ENCODE results near the gene NR1I3. TPM values are rescaled to one million over a fixed set of nuclear protein-coding genes. Genes with fewer than 3 reads are reported as not detected.
"Not testable (repeated sequence)": the region's sequence is repeated elsewhere in the genome, so short reads cannot be mapped to it uniquely, and the experiment has no call there.

NR1I3 gene
- polyA plus RNA-seq (ENCODE audit: insufficient read length) = 0.83 TPM

- DNase-seq (ENCODE audit: low read depth) = no peak
Measured at GRCh38 chr1:161238039-161238473, at the start of gene NR1I3. Gene NR1I3, minus strand, starts transcription at chr1:161238203. Its CDS starts 1,638 bp downstream, at chr1:161236565.

- DNase-seq (ENCODE audit: low read depth) = no peak
Measured at GRCh38 chr1:161287482-161288054, 49.6 kb upstream of the NR1I3 start.

GRCh38 chr1:161285521-161285920, 47.5 kb upstream of the NR1I3 start:
- DNase-seq (ENCODE audit: low read depth) = no peak

GRCh38 chr1:161285113-161285512, 47.1 kb upstream of the NR1I3 start:
- no peak for DNase-seq (ENCODE audit: low read depth)

- no peak for DNase-seq (ENCODE audit: low read depth)
Measured at GRCh38 chr1:161282991-161283390, 45.0 kb upstream of the NR1I3 start.

- no peak for DNase-seq (ENCODE audit: low read depth)
Measured at GRCh38 chr1:161274874-161275273, 36.9 kb upstream of the NR1I3 start.

GRCh38 chr1:161273402-161273801, 35.4 kb upstream of the NR1I3 start:
- DNase-seq (ENCODE audit: low read depth) = no peak

- DNase-seq (ENCODE audit: low read depth) = no peak
Measured at GRCh38 chr1:161267321-161267720, 29.3 kb upstream of the NR1I3 start.

- no peak for DNase-seq (ENCODE audit: low read depth)
Measured at GRCh38 chr1:161266836-161267235, 28.8 kb upstream of the NR1I3 start.

- DNase-seq (ENCODE audit: low read depth) = no peak
Measured at GRCh38 chr1:161266202-161266601, 28.2 kb upstream of the NR1I3 start.

- DNase-seq (ENCODE audit: low read depth) = no peak
Measured at GRCh38 chr1:161265305-161265704, 27.3 kb upstream of the NR1I3 start.

GRCh38 chr1:161261261-161262235, 23.5 kb upstream of the NR1I3 start:
- DNase-seq (ENCODE audit: low read depth) = no peak

- no peak for DNase-seq (ENCODE audit: low read depth)
Measured at GRCh38 chr1:161260376-161261260, 22.6 kb upstream of the NR1I3 start.

- DNase-seq (ENCODE audit: low read depth) = no peak
Measured at GRCh38 chr1:161259765-161260164, 21.8 kb upstream of the NR1I3 start.

GRCh38 chr1:161259345-161259702, 21.3 kb upstream of the NR1I3 start:
- DNase-seq (ENCODE audit: low read depth) = no peak

- peak; percentile 5 for DNase-seq (ENCODE audit: low read depth)
Measured at GRCh38 chr1:161258439-161259344, 20.7 kb upstream of the NR1I3 start, which contains the start of gene PCP4L1. Gene PCP4L1, plus strand, starts transcription at chr1:161258745. Its CDS starts 230 bp downstream, at chr1:161258975.

GRCh38 chr1:161257109-161257508, 19.1 kb upstream of the NR1I3 start:
- DNase-seq (ENCODE audit: low read depth) = not testable (repeated sequence)

GRCh38 chr1:161255955-161256520, 18.0 kb upstream of the NR1I3 start:
- DNase-seq (ENCODE audit: low read depth) = not testable (repeated sequence)

GRCh38 chr1:161255302-161255701, 17.3 kb upstream of the NR1I3 start:
- DNase-seq (ENCODE audit: low read depth) = not testable (repeated sequence)

GRCh38 chr1:161251579-161251978, 13.6 kb upstream of the NR1I3 start:
- no peak for DNase-seq (ENCODE audit: low read depth)
